ENCODE measurements around the gene INO80E.

INO80E gene

GRCh38 chr16:29978564-29979270 is 17.3 kb upstream of the INO80E start:
- TF ChIP-seq CTCF (IDR thresholded peaks at IDR 0.05; ENCODE audit: insufficient read depth, low read length, missing control alignments) = no peak
- DNase-seq (ENCODE audit: low read depth, low spot score) = no peak
- ChIA-PET CTCF (interaction anchor here (1.5 kb wide), 1 partner anchor 27 kb away, joined by 3 read pairs; no protein-coding TSS in a partner anchor), POLR2A (interaction anchor here (1.4 kb wide), 1 partner anchor 15 kb away, joined by 3 read pairs; no protein-coding TSS in a partner anchor)
- no peak overlapping the region for H3K4me3 ChIP-seq (ENCODE audit: low read depth, low read length)

DNA sequence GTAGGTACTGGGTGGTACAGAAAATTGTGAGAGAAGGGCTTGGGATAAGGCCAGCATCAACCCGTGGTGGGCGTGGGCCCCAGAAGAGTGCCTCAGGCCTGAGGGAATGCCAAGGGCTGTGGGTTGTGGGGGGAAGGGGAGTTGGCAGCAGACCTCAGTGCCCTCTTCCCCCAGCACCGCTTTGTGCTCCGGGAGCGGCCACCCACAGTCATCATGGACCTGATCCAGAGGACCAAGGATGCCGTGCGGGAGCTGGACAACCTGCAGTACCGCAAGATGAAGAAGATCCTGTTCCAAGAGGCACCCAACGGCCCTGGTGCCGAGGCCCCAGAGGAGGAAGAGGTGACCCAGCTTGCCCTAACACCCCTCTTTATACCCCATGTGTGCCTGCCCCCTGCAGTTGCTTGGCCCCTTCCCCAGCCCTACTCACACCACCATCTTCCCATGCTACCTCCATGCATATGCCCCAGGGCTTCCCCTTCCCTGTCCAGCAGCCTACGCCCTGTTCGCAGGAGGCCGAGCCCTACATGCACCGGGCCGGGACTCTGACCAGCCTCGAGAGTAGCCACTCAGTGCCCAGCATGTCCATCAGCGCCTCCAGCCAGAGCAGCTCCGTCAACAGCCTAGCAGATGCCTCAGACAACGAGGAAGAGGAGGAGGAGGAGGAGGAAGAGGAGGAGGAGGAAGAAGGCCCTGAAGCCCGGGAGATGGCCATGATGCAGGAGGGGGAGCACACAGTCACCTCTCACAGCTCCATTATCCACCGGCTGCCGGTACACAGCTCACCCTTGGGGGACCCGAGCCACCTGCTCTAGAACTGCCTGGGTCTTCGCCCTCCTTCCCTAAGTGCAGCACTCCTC is 13.3 kb upstream of the INO80E start:
- CTCF ChIA-PET = interaction anchor here (1.0 to 1.4 kb wide), 2 partner anchors 10 to 120 kb away, joined by 3 read pairs; partner anchors contain the start of gene CDIPT
- POLR2A ChIA-PET = interaction anchor here (1.6 kb wide), 1 partner anchor 9 kb away, joined by 5 read pairs; the partner anchor contains the start of gene TAOK2
- DNase-seq (ENCODE audit: low read depth, low spot score) = no peak
- no peak for TF ChIP-seq CTCF (IDR thresholded peaks at IDR 0.05; ENCODE audit: insufficient read depth, low read length, missing control alignments)
- no peak overlapping the region for H3K4me3 ChIP-seq (ENCODE audit: low read depth, low read length)

DNA sequence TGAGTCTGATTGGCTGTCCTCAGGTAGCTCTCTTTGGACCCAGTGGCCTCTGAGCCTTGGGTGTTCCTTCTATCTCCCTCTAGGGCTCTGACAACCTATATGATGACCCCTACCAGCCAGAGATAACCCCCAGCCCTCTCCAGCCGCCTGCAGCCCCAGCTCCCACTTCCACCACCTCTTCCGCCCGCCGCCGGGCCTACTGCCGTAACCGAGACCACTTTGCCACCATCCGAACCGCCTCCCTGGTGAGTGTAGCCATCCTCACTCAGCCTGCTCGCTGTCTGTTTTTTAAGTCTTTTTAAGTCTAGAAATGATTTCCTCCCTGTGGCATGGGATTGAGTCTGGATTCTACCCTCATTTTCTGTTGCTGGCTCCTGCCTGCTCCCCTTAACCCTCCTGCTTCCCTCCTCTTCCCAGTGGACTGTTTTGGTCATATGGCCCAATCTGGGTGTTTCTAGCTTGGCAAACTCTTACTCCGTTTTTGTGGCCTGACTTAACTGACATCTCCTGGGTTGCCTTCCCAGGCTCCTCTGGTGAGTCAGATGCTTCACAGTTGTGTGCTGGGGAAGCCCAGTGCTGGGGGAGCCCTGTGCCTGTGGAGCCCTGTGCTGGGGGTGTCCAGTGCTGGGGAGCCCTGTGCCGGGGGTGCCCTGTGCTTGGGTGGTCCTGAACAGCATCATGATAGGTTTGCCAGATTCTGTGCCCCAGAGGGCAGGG is 12.5 kb upstream of the INO80E start:
- no peak overlapping the region for H3K4me3 ChIP-seq (ENCODE audit: low read depth, low read length)
- ChIA-PET CTCF (interaction anchor here (1.0 kb wide), 1 partner anchor 11 kb away, joined by 3 read pairs; no protein-coding TSS in a partner anchor), POLR2A (no interaction called here)
- DNase-seq (ENCODE audit: low read depth, low spot score) = no peak
- TF ChIP-seq CTCF (IDR thresholded peaks at IDR 0.05; ENCODE audit: insufficient read depth, low read length, missing control alignments) = no peak

DNA sequence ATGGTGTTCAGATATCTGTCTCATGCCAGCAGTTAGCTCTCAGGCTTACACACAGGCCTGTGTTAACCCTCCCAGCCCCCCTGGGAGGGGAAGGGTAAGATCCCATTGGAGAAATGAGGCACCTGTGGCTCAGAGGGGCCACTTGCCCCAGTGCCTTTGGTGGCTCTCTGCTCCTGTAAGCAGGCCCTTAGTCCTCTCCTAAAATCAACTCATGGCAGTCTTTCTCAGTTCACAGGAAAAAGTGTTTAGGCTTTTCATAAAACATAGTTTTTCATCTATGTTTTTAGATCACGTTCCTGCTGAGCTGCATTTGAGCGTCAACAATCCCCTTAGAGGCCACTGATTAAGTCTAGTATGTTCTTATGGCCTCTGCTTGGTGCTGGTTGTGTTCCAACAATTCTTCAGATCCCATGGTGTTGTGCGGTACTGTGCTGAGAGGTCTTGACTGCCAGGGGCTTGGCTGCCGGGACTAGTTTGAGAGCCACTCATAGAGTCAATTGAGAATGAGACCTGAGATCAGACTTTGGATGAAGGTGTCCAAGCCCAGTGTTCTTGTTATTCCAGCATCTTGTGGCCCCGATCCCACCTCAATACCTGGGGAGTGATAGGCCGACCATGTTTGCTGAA is 11.8 kb upstream of the INO80E start:
- POLR2A ChIA-PET = no interaction called here
- DNase-seq (ENCODE audit: low read depth, low spot score) = no peak
- CTCF ChIA-PET = interaction anchor here (3.2 kb wide), 1 partner anchor 8 kb away, joined by 12 read pairs; no protein-coding TSS in a partner anchor
- no peak for TF ChIP-seq CTCF (IDR thresholded peaks at IDR 0.05; ENCODE audit: insufficient read depth, low read length, missing control alignments)
- H3K4me3 ChIP-seq (ENCODE audit: low read depth, low read length) = no peak overlapping the region

GRCh38 chr16:29984764-29985147 is 11.3 kb upstream of the INO80E start:
- TF ChIP-seq CTCF (IDR thresholded peaks at IDR 0.05; ENCODE audit: insufficient read depth, low read length, missing control alignments) = no peak
- CTCF ChIA-PET = interaction anchor here (3.2 kb wide), 1 partner anchor 9 kb away, joined by 12 read pairs; no protein-coding TSS in a partner anchor
- DNase-seq (ENCODE audit: low read depth, low spot score) = no peak
- no peak overlapping the region for H3K4me3 ChIP-seq (ENCODE audit: low read depth, low read length)
- POLR2A ChIA-PET = interaction anchor here (1.1 kb wide), 2 partner anchors 9 to 11 kb away, joined by 4 to 5 read pairs; partner anchors contain the start of gene TAOK2
